Measurements from ENCODE around the gene ALG1. TPM values are rescaled to one million over a fixed set of nuclear protein-coding genes. Genes with fewer than 3 reads are reported as not detected.
"Not testable (repeated sequence)": the region's sequence is repeated elsewhere in the genome, so short reads cannot be mapped to it uniquely, and the experiment has no call there.

ALG1 gene
- total RNA-seq, 1 experiment from 2014 or later, result 36.2 TPM

GRCh38 chr16:5093081-5093480, 21.4 kb downstream of the ALG1 start:
- H3K4me1 ChIP-seq (ENCODE audit: insufficient read depth, low read length); H3K27me3 ChIP-seq (ENCODE audit: insufficient read depth, low read length); H2BK15ac ChIP-seq (ENCODE audit: low read depth, low read length); H3K23ac ChIP-seq (ENCODE audit: insufficient read length, low read depth, low read length); H3K4ac ChIP-seq (ENCODE audit: low read depth, low read length); H2BK120ac ChIP-seq (ENCODE audit: low read depth, low read length, poor library complexity, severe bottlenecking); H3K4me2 ChIP-seq (ENCODE audit: insufficient read depth, insufficient read length, low read length); H3K27me3 Mint-ChIP-seq (ENCODE audit: low read depth); H3K4me3 Mint-ChIP-seq; H4K8ac ChIP-seq (replicated peaks; ENCODE audit: insufficient read length, low read depth, low read length); H3K27ac ChIP-seq (ENCODE audit: insufficient read length, low read depth, low read length); H3K79me2 ChIP-seq (ENCODE audit: insufficient read depth, low read length); DNase-seq; H3K18ac ChIP-seq (ENCODE audit: insufficient read length, low read depth, low read length); H3K56ac ChIP-seq (ENCODE audit: insufficient read length, low read depth, low read length); H3K9me3 ChIP-seq (ENCODE audit: control insufficient read depth, low read depth, low read length); H2AFZ ChIP-seq (ENCODE audit: low read length); H4K20me1 ChIP-seq (ENCODE audit: control insufficient read depth, insufficient read depth, insufficient read length); H4K5ac ChIP-seq (ENCODE audit: insufficient read length, low read depth, low read length); H2AK5ac ChIP-seq (ENCODE audit: insufficient read length, low read length); H3K23me2 ChIP-seq (ENCODE audit: insufficient read length, low read depth, low read length, poor library complexity, severe bottlenecking); H3K14ac ChIP-seq (ENCODE audit: insufficient read depth, low read length); H3K9ac ChIP-seq (ENCODE audit: extremely low read depth, insufficient read length, low read length); H3K9me3 Mint-ChIP-seq; H3K79me1 ChIP-seq (ENCODE audit: insufficient read depth, low read depth, low read length, poor library complexity, severe bottlenecking); H2BK20ac ChIP-seq (ENCODE audit: low read depth, low read length, poor library complexity, severe bottlenecking); H3T11ph ChIP-seq (ENCODE audit: low read length); H4K91ac ChIP-seq (ENCODE audit: insufficient read length, low read depth, low read length); H2BK5ac ChIP-seq (ENCODE audit: insufficient read length, low read length); H2BK12ac ChIP-seq (ENCODE audit: insufficient read length, low read depth, low read length): not testable (repeated sequence)
- no CpG with 5 or more reads among the region's 9 CpGs for WGBS (ENCODE audit: extremely low coverage, insufficient read length, low lambda C conversion rate)
- H3K4me1 Mint-ChIP-seq, result peaks cover 17 to 20% of the 10 kb centered on the region in 2 experiments
- H3K27ac Mint-ChIP-seq, result peak overlapping the region in 1 of 3 experiments; percentile 51; a peak in 1 of 7 replicates
- peaks cover 21 to 38% (median 36%) of the 10 kb centered on the region in 3 experiments; a peak in 6 of 7 replicates for H3K36me3 Mint-ChIP-seq (ENCODE audit: insufficient read depth in 1 of 3, low read depth in 3 of 3)

GRCh38 chr16:5093746-5094145, 22.1 kb downstream of the ALG1 start:
- no CpG with 5 or more reads among the region's 11 CpGs for WGBS (ENCODE audit: extremely low coverage, insufficient read length, low lambda C conversion rate)
- not testable (repeated sequence) for H2AFZ ChIP-seq (ENCODE audit: low read length); H4K8ac ChIP-seq (replicated peaks; ENCODE audit: insufficient read length, low read depth, low read length); H2BK15ac ChIP-seq (ENCODE audit: low read depth, low read length); H3K27me3 Mint-ChIP-seq (ENCODE audit: low read depth); H2BK5ac ChIP-seq (ENCODE audit: insufficient read length, low read length); H3K79me1 ChIP-seq (ENCODE audit: insufficient read depth, low read depth, low read length, poor library complexity, severe bottlenecking); H3K23ac ChIP-seq (ENCODE audit: insufficient read length, low read depth, low read length); H2BK12ac ChIP-seq (ENCODE audit: insufficient read length, low read depth, low read length); DNase-seq; H3K27ac ChIP-seq (ENCODE audit: insufficient read length, low read depth, low read length); H4K5ac ChIP-seq (ENCODE audit: insufficient read length, low read depth, low read length); H3K9me3 Mint-ChIP-seq; H3K18ac ChIP-seq (ENCODE audit: insufficient read length, low read depth, low read length); H3K23me2 ChIP-seq (ENCODE audit: insufficient read length, low read depth, low read length, poor library complexity, severe bottlenecking); H2AK5ac ChIP-seq (ENCODE audit: insufficient read length, low read length); H2BK20ac ChIP-seq (ENCODE audit: low read depth, low read length, poor library complexity, severe bottlenecking); H3K56ac ChIP-seq (ENCODE audit: insufficient read length, low read depth, low read length); H4K91ac ChIP-seq (ENCODE audit: insufficient read length, low read depth, low read length); H3K14ac ChIP-seq (ENCODE audit: insufficient read depth, low read length); H3K27ac Mint-ChIP-seq; H3T11ph ChIP-seq (ENCODE audit: low read length); H3K4me2 ChIP-seq (ENCODE audit: insufficient read depth, insufficient read length, low read length); H3K9me3 ChIP-seq (ENCODE audit: control insufficient read depth, low read depth, low read length); H3K9ac ChIP-seq (ENCODE audit: extremely low read depth, insufficient read length, low read length); H3K79me2 ChIP-seq (ENCODE audit: insufficient read depth, low read length); H2BK120ac ChIP-seq (ENCODE audit: low read depth, low read length, poor library complexity, severe bottlenecking); H3K4me3 Mint-ChIP-seq; H3K4me1 ChIP-seq (ENCODE audit: insufficient read depth, low read length); H3K27me3 ChIP-seq (ENCODE audit: insufficient read depth, low read length); H4K20me1 ChIP-seq (ENCODE audit: control insufficient read depth, insufficient read depth, insufficient read length); H3K4ac ChIP-seq (ENCODE audit: low read depth, low read length)
- Mint-ChIP-seq H3K36me3 (ENCODE audit: insufficient read depth in 1 of 3, low read depth in 3 of 3) (peaks cover 15 to 33% (median 30%) of the 10 kb centered on the region in 3 experiments; a peak in 6 of 7 replicates), H3K4me1 (peaks cover 17 to 21% of the 10 kb centered on the region in 2 experiments)
